Lower leg skin (tissue), 3 donors: ENCODE measurements around the gene COG1.

Experiments used
- CTCF ChIP-seq, 3 donors: fragments of 450-650 bp; IDR thresholded peaks; one replicate each; pipeline ENCODE4 v1.5.1; 2016; ENCODE audit warnings: antibody characterized with exemption in 3 of 3, mild to moderate bottlenecking in 3 of 3, moderate library complexity in 2 of 3
- POLR2A ChIP-seq, 2 donors: fragments of 450-650 bp; IDR thresholded peaks; one replicate each; pipeline ENCODE4 v1.6.1; 2016 to 2017; ENCODE audit warnings: antibody characterized with exemption in 2 of 2, mild to moderate bottlenecking in 1 of 2, moderate library complexity in 1 of 2

GRCh38 chr17:73224237-73224636, 31.4 kb downstream of the COG1 start:
- no peak for TF ChIP-seq POLR2A (IDR thresholded peaks at IDR 0.05)
- no peak for TF ChIP-seq CTCF (IDR thresholded peaks at IDR 0.05)
